ENCODE data around the gene CDK5. TPM values are rescaled to one million over a fixed set of nuclear protein-coding genes. Genes with fewer than 3 reads are reported as not detected.

CDK5 gene
- total and polyA plus RNA-seq, 2 donors = 8.9 to 19.8 TPM

DNA sequence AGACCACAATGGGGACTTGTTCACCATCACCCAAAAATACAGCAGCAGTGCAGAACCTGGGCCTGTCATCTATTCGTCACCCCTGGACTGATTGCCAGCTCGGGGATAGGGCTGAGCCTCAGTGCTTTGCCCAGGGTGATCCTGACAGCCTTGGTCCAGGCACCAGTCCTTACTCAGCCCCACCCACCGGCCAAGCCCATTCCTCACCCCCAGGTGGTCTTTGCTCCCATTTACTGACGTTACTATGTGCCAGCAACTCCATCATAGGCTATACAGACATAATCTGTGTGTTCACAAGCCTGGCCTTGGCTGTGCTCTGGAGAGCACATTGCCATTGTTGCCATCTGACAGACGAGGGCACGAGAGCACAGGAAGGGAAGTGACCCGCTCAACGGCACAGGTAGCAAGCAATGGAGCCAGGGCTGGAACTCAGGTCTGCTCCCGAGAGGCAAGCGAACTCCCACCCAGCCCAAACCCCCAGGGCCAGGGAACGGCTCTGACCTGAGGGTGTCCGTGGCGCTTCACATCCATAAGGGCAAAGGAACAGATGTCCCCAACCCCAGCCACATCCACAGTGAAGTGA, 40.2 kb downstream of the CDK5 start:
- Histone ChIP-seq H3K27ac (ENCODE audit: low read depth in 1 of 2, low read length in 1 of 2) (no peak overlapping the region), H3K27me3 (ENCODE audit: control insufficient read depth in 2 of 2, insufficient read depth in 1 of 2, low read length in 1 of 2) (peaks cover 22 to 75% of the 10 kb centered on the region in 2 donors), H3K4me1 (ENCODE audit: control insufficient read depth in 2 of 2, insufficient read depth in 2 of 2, low read length in 2 of 2) (peaks cover 12 to 52% of the 10 kb centered on the region in 2 donors), H3K36me3 (ENCODE audit: control insufficient read depth in 2 of 2, insufficient read depth in 2 of 2, low read length in 1 of 2) (no peaks in the 10 kb centered on the region), H3K9me3 (ENCODE audit: control insufficient read depth in 2 of 2, insufficient read depth in 1 of 2, low read length in 1 of 2) (peaks cover 0 to 21% of the 10 kb centered on the region in 2 donors), H3K4me3 (ENCODE audit: low read length in 2 of 2) (peak overlapping the region; percentile 21 to 41)
- no peak for DNase-seq (ENCODE audit: low read depth in 6 of 9, low spot score in 9 of 9)
- WGBS = 49% methylated on average over 13 of the region's 13 CpGs

DNA sequence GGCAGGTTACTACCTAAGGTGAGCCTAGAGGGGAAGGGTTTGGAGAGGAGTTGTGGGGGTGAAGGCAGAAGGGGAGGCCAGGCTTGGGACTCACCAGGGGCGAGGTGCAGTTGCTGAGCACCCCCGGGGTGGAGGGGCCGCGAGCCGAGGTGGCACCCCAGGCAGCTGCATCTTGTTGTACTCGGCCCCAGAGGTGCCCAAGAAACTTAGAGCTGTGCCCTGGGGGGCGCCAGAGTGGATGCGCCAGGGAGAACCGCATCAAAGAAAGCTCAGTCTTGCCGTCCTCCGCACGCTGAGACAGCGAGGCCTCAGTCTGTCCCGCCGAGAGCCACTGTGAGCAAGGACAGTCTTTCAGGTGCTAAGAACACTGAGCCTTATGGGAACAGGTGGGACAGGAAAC, 40.8 kb downstream of the CDK5 start:
- DNase-seq (ENCODE audit: low read depth in 6 of 9, low spot score in 9 of 9) = peak in 2 of 9 donors; percentile 25 to 56
- H3K4me1 ChIP-seq (ENCODE audit: control insufficient read depth in 2 of 2, insufficient read depth in 2 of 2, low read length in 2 of 2) = peaks cover 12 to 56% of the 10 kb centered on the region in 2 donors

DNA sequence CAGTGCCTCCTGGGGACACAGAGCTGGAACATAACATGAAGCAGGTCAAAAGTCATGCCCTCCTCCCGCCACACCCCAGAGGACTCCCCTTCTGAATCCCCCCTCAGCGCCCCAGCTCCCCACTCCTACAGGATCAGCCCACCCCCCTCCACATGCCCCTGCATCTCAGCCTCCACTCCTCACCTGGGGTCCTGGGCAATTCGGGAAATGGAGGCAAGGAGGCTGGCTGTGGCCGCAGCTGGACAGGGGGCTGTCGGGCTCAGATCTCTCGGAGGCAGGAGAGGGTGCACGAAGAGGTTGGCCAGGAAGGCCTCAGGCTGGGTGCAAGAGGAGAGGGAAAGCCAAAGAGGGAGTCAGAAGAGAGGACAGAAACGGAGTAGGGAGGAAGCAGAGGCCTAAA, 41.2 kb downstream of the CDK5 start:
- DNase-seq (ENCODE audit: low read depth in 6 of 9, low spot score in 9 of 9) = no peak
- Histone ChIP-seq H3K27me3 (ENCODE audit: control insufficient read depth in 2 of 2, insufficient read depth in 1 of 2, low read length in 1 of 2) (peaks cover 25 to 84% of the 10 kb centered on the region in 2 donors), H3K4me1 (ENCODE audit: control insufficient read depth in 2 of 2, insufficient read depth in 2 of 2, low read length in 2 of 2) (peaks cover 12 to 56% of the 10 kb centered on the region in 2 donors), H3K4me3 (ENCODE audit: low read length in 2 of 2) (no peak overlapping the region), H3K27ac (ENCODE audit: low read depth in 1 of 2, low read length in 1 of 2) (no peak overlapping the region), H3K36me3 (ENCODE audit: control insufficient read depth in 2 of 2, insufficient read depth in 2 of 2, low read length in 1 of 2) (no peaks in the 10 kb centered on the region), H3K9me3 (ENCODE audit: control insufficient read depth in 2 of 2, insufficient read depth in 1 of 2, low read length in 1 of 2) (peaks cover 0 to 21% of the 10 kb centered on the region in 2 donors)
- 97% methylated on average over 8 of the region's 8 CpGs for WGBS

More for the DNA sequence above, 40.8 kb downstream of the CDK5 start:
- peaks cover 0 to 21% of the 10 kb centered on the region in 2 donors for H3K9me3 ChIP-seq (ENCODE audit: control insufficient read depth in 2 of 2, insufficient read depth in 1 of 2, low read length in 1 of 2)
- peaks cover 25 to 80% of the 10 kb centered on the region in 2 donors for H3K27me3 ChIP-seq (ENCODE audit: control insufficient read depth in 2 of 2, insufficient read depth in 1 of 2, low read length in 1 of 2)
- no peaks in the 10 kb centered on the region for H3K36me3 ChIP-seq (ENCODE audit: control insufficient read depth in 2 of 2, insufficient read depth in 2 of 2, low read length in 1 of 2)
- WGBS = 62% methylated on average over 15 of the region's 15 CpGs
- H3K4me3 ChIP-seq (ENCODE audit: low read length in 2 of 2) = no peak overlapping the region
- H3K27ac ChIP-seq (ENCODE audit: low read depth in 1 of 2, low read length in 1 of 2) = no peak overlapping the region

DNA sequence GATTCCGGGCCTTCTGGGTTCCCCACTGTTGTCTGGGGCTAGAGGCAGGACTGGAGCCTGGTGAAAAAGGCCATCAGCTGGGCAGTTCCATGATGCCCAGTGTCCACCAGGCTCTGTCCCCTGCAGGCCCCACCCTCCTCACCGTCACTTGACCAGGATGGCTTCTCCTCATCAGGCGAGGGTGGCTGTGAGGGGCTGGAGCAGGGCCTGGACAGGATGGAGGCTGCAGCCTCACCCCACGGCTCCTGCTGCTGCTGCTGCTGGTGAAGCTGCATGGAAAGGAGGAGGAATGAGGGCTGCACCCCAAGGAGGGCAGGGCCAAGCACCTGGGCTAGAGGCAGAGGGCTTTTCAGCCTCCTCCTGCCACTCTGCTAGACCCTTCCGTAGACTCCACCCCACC, 41.7 kb downstream of the CDK5 start:
- Histone ChIP-seq H3K4me3 (ENCODE audit: low read length in 2 of 2) (no peak overlapping the region), H3K36me3 (ENCODE audit: control insufficient read depth in 2 of 2, insufficient read depth in 2 of 2, low read length in 1 of 2) (no peaks in the 10 kb centered on the region), H3K27me3 (ENCODE audit: control insufficient read depth in 2 of 2, insufficient read depth in 1 of 2, low read length in 1 of 2) (peaks cover 25 to 82% of the 10 kb centered on the region in 2 donors), H3K9me3 (ENCODE audit: control insufficient read depth in 2 of 2, insufficient read depth in 1 of 2, low read length in 1 of 2) (peaks cover 0 to 21% of the 10 kb centered on the region in 2 donors), H3K27ac (ENCODE audit: low read depth in 1 of 2, low read length in 1 of 2) (peak overlapping the region in 1 of 2 donors; percentile 3), H3K4me1 (ENCODE audit: control insufficient read depth in 2 of 2, insufficient read depth in 2 of 2, low read length in 2 of 2) (peaks cover 12 to 56% of the 10 kb centered on the region in 2 donors)
- 98% methylated on average over 5 of the region's 5 CpGs for WGBS
- no peak for DNase-seq (ENCODE audit: low read depth in 6 of 9, low spot score in 9 of 9)

DNA sequence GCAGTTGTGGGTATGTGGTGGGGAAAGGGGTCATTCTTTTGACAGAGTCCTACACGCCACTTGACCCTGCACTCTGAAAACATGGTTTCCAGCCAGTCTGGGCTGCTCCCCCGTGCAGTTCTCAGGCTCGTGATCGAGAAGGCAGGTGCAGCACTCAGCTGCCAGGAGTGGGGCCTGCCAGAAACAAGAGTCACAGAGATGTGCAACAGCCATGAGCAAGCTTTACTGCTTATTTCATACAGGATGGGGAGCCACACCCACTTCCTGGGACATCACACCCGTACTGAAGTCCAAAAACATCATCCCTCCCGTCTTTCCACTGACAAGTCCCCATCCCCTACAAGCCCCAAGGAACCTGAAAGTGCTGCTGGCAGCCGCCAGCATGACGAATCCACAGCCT, 42.7 kb downstream of the CDK5 start:
- 84% methylated on average over 8 of the region's 8 CpGs for WGBS
- Histone ChIP-seq H3K27ac (ENCODE audit: low read depth in 1 of 2, low read length in 1 of 2) (peak overlapping the region in 1 of 2 donors; percentile 11), H3K4me3 (ENCODE audit: low read length in 2 of 2) (no peak overlapping the region), H3K36me3 (ENCODE audit: control insufficient read depth in 2 of 2, insufficient read depth in 2 of 2, low read length in 1 of 2) (no peaks in the 10 kb centered on the region), H3K9me3 (ENCODE audit: control insufficient read depth in 2 of 2, insufficient read depth in 1 of 2, low read length in 1 of 2) (peaks cover 0 to 21% of the 10 kb centered on the region in 2 donors), H3K27me3 (ENCODE audit: control insufficient read depth in 2 of 2, insufficient read depth in 1 of 2, low read length in 1 of 2) (peaks cover 24 to 82% of the 10 kb centered on the region in 2 donors), H3K4me1 (ENCODE audit: control insufficient read depth in 2 of 2, insufficient read depth in 2 of 2, low read length in 2 of 2) (peaks cover 12 to 66% of the 10 kb centered on the region in 2 donors)
- no peak for DNase-seq (ENCODE audit: low read depth in 6 of 9, low spot score in 9 of 9)

DNA sequence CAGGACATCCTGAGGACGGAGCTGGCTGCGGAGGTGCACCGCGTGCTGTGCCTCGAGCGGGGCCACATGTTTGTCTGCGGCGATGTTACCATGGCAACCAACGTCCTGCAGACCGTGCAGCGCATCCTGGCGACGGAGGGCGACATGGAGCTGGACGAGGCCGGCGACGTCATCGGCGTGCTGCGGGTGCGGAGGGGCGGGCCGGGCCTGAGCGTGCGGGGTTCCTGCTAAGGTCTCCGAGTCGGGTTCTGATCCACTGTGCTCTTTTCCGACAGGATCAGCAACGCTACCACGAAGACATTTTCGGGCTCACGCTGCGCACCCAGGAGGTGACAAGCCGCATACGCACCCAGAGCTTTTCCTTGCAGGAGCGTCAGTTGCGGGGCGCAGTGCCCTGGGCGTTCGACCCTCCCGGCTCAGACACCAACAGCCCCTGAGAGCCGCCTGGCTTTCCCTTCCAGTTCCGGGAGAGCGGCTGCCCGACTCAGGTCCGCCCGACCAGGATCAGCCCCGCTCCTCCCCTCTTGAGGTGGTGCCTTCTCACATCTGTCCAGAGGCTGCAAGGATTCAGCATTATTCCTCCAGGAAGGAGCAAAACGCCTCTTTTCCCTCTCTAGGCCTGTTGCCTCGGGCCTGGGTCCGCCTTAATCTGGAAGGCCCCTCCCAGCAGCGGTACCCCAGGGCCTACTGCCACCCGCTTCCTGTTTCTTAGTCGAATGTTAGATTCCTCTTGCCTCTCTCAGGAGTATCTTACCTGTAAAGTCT, 43.8 kb downstream of the CDK5 start:
- Histone ChIP-seq H3K27me3 (ENCODE audit: control insufficient read depth in 2 of 2, insufficient read depth in 1 of 2, low read length in 1 of 2) (peaks cover 18 to 82% of the 10 kb centered on the region in 2 donors), H3K27ac (ENCODE audit: low read depth in 1 of 2, low read length in 1 of 2) (peak overlapping the region; percentile 84 to 90)
- WGBS = 10% methylated on average over 55 of the region's 55 CpGs

DNA sequence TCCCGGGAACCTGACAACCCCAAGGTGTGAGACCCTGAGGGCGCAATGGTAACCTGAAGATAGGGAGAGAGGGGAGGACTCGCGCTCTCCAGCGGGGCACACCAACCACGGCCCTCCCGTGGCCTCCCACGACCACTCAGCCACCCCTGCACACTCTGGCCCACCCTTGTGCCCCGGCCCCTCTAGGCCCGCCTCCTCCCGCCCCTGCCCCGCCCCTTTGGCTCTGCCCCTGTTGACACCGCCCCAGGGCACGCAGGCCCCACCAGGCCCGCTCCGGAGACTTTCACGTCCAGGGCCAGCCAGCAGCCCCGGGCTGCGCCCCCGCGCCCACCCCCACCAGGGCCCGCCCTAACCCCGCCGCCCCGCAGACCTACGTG, 44.4 kb downstream of the CDK5 start:
- no peaks in the 10 kb centered on the region for H3K36me3 ChIP-seq (ENCODE audit: control insufficient read depth in 2 of 2, insufficient read depth in 2 of 2, low read length in 1 of 2)
- 17% methylated on average over 26 of the region's 26 CpGs for WGBS
- peak overlapping the region in 1 of 2 donors; percentile 61 for H3K4me3 ChIP-seq (ENCODE audit: low read length in 2 of 2)
- peaks cover 4 to 71% of the 10 kb centered on the region in 2 donors for H3K4me1 ChIP-seq (ENCODE audit: control insufficient read depth in 2 of 2, insufficient read depth in 2 of 2, low read length in 2 of 2)
- peaks cover 0 to 16% of the 10 kb centered on the region in 2 donors for H3K9me3 ChIP-seq (ENCODE audit: control insufficient read depth in 2 of 2, insufficient read depth in 1 of 2, low read length in 1 of 2)
- H3K27ac ChIP-seq (ENCODE audit: low read depth in 1 of 2, low read length in 1 of 2) = no peak overlapping the region
- peaks cover 14 to 83% of the 10 kb centered on the region in 2 donors for H3K27me3 ChIP-seq (ENCODE audit: control insufficient read depth in 2 of 2, insufficient read depth in 1 of 2, low read length in 1 of 2)
- no peak for DNase-seq (ENCODE audit: low read depth in 6 of 9, low spot score in 9 of 9)

More for the DNA sequence above, 43.8 kb downstream of the CDK5 start:
- peak overlapping the region; percentile 55 to 61 for H3K4me3 ChIP-seq (ENCODE audit: low read length in 2 of 2)
- DNase-seq (ENCODE audit: low read depth in 6 of 9, low spot score in 9 of 9) = peak in 7 of 9 donors; percentile 56 to 88 (median 71)
- H3K9me3 ChIP-seq (ENCODE audit: control insufficient read depth in 2 of 2, insufficient read depth in 1 of 2, low read length in 1 of 2) = peaks cover 0 to 14% of the 10 kb centered on the region in 2 donors
- peaks cover 9 to 69% of the 10 kb centered on the region in 2 donors for H3K4me1 ChIP-seq (ENCODE audit: control insufficient read depth in 2 of 2, insufficient read depth in 2 of 2, low read length in 2 of 2)
- no peaks in the 10 kb centered on the region for H3K36me3 ChIP-seq (ENCODE audit: control insufficient read depth in 2 of 2, insufficient read depth in 2 of 2, low read length in 1 of 2)

DNA sequence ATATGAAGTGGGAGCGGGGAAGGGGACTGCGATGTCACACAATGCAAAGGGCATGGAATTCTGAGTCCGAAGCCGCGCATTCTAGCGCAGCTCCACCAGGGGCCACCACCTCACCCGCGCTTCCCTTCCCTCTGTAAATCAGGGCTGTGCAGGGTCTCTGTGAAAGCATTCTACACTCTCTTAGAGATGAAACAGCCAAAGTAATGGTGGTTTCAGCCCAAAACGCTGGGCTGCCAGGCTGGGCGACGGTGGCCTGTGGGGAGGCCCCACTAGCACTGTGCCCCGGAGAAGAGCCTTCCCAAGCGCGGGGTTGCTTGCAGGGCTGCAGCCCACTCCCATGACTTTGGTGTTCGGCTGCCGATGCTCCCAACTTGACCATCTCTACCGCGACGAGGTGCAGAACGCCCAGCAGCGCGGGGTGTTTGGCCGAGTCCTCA, 44.8 kb downstream of the CDK5 start:
- H3K4me3 ChIP-seq (ENCODE audit: low read length in 2 of 2) = no peak overlapping the region
- H3K9me3 ChIP-seq (ENCODE audit: control insufficient read depth in 2 of 2, insufficient read depth in 1 of 2, low read length in 1 of 2) = peaks cover 0 to 16% of the 10 kb centered on the region in 2 donors
- peaks cover 2 to 71% of the 10 kb centered on the region in 2 donors for H3K4me1 ChIP-seq (ENCODE audit: control insufficient read depth in 2 of 2, insufficient read depth in 2 of 2, low read length in 2 of 2)
- H3K27ac ChIP-seq (ENCODE audit: low read depth in 1 of 2, low read length in 1 of 2) = no peak overlapping the region
- WGBS = 31% methylated on average over 23 of the region's 23 CpGs
- H3K27me3 ChIP-seq (ENCODE audit: control insufficient read depth in 2 of 2, insufficient read depth in 1 of 2, low read length in 1 of 2) = peaks cover 12 to 83% of the 10 kb centered on the region in 2 donors
- no peaks in the 10 kb centered on the region for H3K36me3 ChIP-seq (ENCODE audit: control insufficient read depth in 2 of 2, insufficient read depth in 2 of 2, low read length in 1 of 2)
- DNase-seq (ENCODE audit: low read depth in 6 of 9, low spot score in 9 of 9) = peak in 1 of 9 donors; percentile 63

Measured in thymus (tissue), 11 donors.